HepG2 (cell line): ENCODE measurements around the gene IGHMBP2. TPM values are rescaled to one million over a fixed set of nuclear protein-coding genes. Genes with fewer than 3 reads are reported as not detected.

Experiments used
- ATAC-seq: fragments of 200-7000 bp; cut with Tn5 transposase; 3 replicates; pipeline ENCODE4 v1.9.1; 2020; ENCODE audit warnings: mild to moderate bottlenecking, moderate library complexity
- BruUV-seq: library from RNA; stranded (reverse); fragments of 400-500 nt; replicated peaks from 2 replicates; lab custom pipeline; 2021; lab: Mats Ljungman, UMichigan
- CTCF ChIA-PET: fragments of 300-600 bp; formaldehyde crosslinking; extraction: SDS; loops from one replicate; lab custom pipeline; 2021; ENCODE audit warnings: low total read pairs, inconsistent platforms, low intra/inter-chr PET ratio; lab: Yijun Ruan, JAX
- POLR2A ChIA-PET: fragments of 350-600 bp; sonication (Branson Sonifier 250); formaldehyde crosslinking; loops from one replicate; lab custom pipeline; 2020; ENCODE audit warnings: antibody characterized with exemption, inconsistent platforms; lab: Yijun Ruan, JAX
- DNase-seq: peaks from one replicate; pipeline ENCODE4 v3.0.0-alpha.2; 2015; ENCODE audit warnings: low spot score
- FAIRE-seq: peaks from 3 replicates; lab custom pipeline; 2011; peaks lifted over from hg19 to GRCh38; lab: Jason Lieb, UNC
- H2AFZ ChIP-seq: one replicate; pipeline ENCODE4 v1.6.1; 2011; ENCODE audit warnings: low read length, inconsistent platforms
- H3K27ac ChIP-seq: fragments of 300-600 bp; 3 replicates; pipeline ENCODE4 v1.8.0; 2011; ENCODE audit warnings: mixed run types, mild to moderate bottlenecking, mixed read lengths, low read length, inconsistent platforms; ENCODE audit not compliant: insufficient read depth; ENCODE audit errors: extremely low read length
- H3K27me3 ChIP-seq, 2 experiments: fragments of 200-600 bp in 1 of 2; 2 replicates in 1 of 2; 3 replicates in 1 of 2; pipeline versions ENCODE4 v1.6.0 to v1.8.0; 2011; ENCODE audit warnings: low read length in 2 of 2, mild to moderate bottlenecking in 2 of 2, moderate library complexity in 2 of 2, inconsistent platforms in 1 of 2; ENCODE audit not compliant: insufficient read depth in 2 of 2, control insufficient read depth in 1 of 2
- H3K36me3 ChIP-seq, 2 experiments: fragments of 200-600 bp in 1 of 2; replicated peaks in 1 of 2; 2 replicates in 1 of 2; 3 replicates in 1 of 2; pipeline versions ENCODE4 v1.5.1 to v1.8.0; 2011; ENCODE audit warnings: low read length in 2 of 2, inconsistent platforms in 1 of 2; ENCODE audit not compliant: insufficient read depth in 2 of 2, control insufficient read depth in 1 of 2
- H3K4me1 ChIP-seq: 2 replicates; pipeline ENCODE4 v1.5.1; 2012; ENCODE audit warnings: low read length, inconsistent platforms; ENCODE audit not compliant: insufficient read depth
- H3K4me2 ChIP-seq: 2 replicates; pipeline ENCODE4 v1.6.0; 2011; ENCODE audit warnings: low read depth, low read length, inconsistent platforms
- H3K4me3 ChIP-seq, 3 experiments: fragments of 200-600 bp in 1 of 3; sonication (generic), shearing (Covaris generic) in 1 of 3; replicated peaks in 1 of 3; 2 replicates each; pipeline ENCODE4 v1.5.1; 2011 to 2016; ENCODE audit warnings: low read length in 3 of 3, inconsistent platforms in 2 of 3, low read depth in 2 of 3, mild to moderate bottlenecking in 2 of 3, control low read depth in 1 of 3, mixed read lengths in 1 of 3; ENCODE audit not compliant: insufficient read depth in 1 of 3
- H3K79me2 ChIP-seq: one replicate; pipeline ENCODE4 v1.6.1; 2011; ENCODE audit warnings: low read length, inconsistent platforms; ENCODE audit not compliant: insufficient read depth
- H3K9ac ChIP-seq: 2 replicates; pipeline ENCODE4 v1.6.0; 2011; ENCODE audit warnings: mild to moderate bottlenecking, low read depth, low read length, inconsistent platforms; ENCODE audit not compliant: insufficient read depth
- H3K9me3 ChIP-seq: 2 replicates; pipeline ENCODE4 v1.5.1; 2012; ENCODE audit warnings: mild to moderate bottlenecking, low read length
- H4K20me1 ChIP-seq: 2 replicates; pipeline ENCODE4 v1.6.0; 2011; ENCODE audit warnings: inconsistent platforms, mild to moderate bottlenecking, low read length, moderate library complexity; ENCODE audit not compliant: insufficient read depth
- AGO1 ChIP-seq: fragments of 200-400 bp; formaldehyde crosslinking; IDR thresholded peaks from 2 replicates; pipeline ENCODE4 v1.6.1; 2017; ENCODE audit warnings: mild to moderate bottlenecking, low read depth, low read length, moderate library complexity; ENCODE audit not compliant: poor library complexity, severe bottlenecking
- CBFB ChIP-seq: sonication (generic); formaldehyde crosslinking; IDR thresholded peaks from 2 replicates; pipeline ENCODE4 v1.4.0; 2020; ENCODE audit warnings: missing genetic modification reagents
- CREM ChIP-seq, 2 experiments: sonication (generic) in 1 of 2; formaldehyde crosslinking in 1 of 2; IDR thresholded peaks; 2 replicates each; pipeline versions ENCODE4 v1.4.0 to v1.6.1; 2016 to 2020; ENCODE audit warnings: antibody characterized with exemption in 1 of 2, mild to moderate bottlenecking in 1 of 2, missing genetic modification reagents in 1 of 2
- EP300 ChIP-seq, 3 experiments: sonication (generic) in 1 of 3; formaldehyde crosslinking in 1 of 3; IDR thresholded peaks; 2 replicates each; pipeline versions ENCODE4 v1.5.1 to v1.6.1; 2011 to 2020; ENCODE audit warnings: low read depth in 2 of 3, low read length in 2 of 3, borderline replicate concordance in 1 of 3, improper control_type of control experiment in 1 of 3, mild to moderate bottlenecking in 1 of 3, missing genetic modification reagents in 1 of 3, moderate library complexity in 1 of 3
- HMG20A ChIP-seq: IDR thresholded peaks from 2 replicates; pipeline ENCODE4 v1.6.1; 2016; ENCODE audit warnings: borderline replicate concordance
- HNF4A ChIP-seq: sonication (generic); formaldehyde crosslinking; IDR thresholded peaks from 2 replicates; pipeline ENCODE4 v1.4.0; 2020; ENCODE audit warnings: missing genetic modification reagents
- KAT7 ChIP-seq: IDR thresholded peaks from 2 replicates; pipeline ENCODE4 v1.6.1; 2018; ENCODE audit warnings: borderline replicate concordance, missing compliant biosample characterization
- MTA1 ChIP-seq: sonication (generic); formaldehyde crosslinking; IDR thresholded peaks from 2 replicates; pipeline ENCODE4 v1.4.0; 2020; ENCODE audit warnings: missing genetic modification reagents, mild to moderate bottlenecking, borderline replicate concordance
- RCOR2 ChIP-seq: IDR thresholded peaks from 2 replicates; pipeline ENCODE4 v1.6.1; 2016; ENCODE audit warnings: missing biosample characterization, missing genetic modification reagents
- SIX4 ChIP-seq: sonication (generic); formaldehyde crosslinking; IDR thresholded peaks from 2 replicates; pipeline ENCODE4 v1.4.0; 2020; ENCODE audit warnings: missing genetic modification reagents
- TIGD3 ChIP-seq: sonication (generic); formaldehyde crosslinking; IDR thresholded peaks from 2 replicates; pipeline ENCODE4 v1.5.1; 2020; ENCODE audit warnings: mild to moderate bottlenecking, missing genetic modification reagents, borderline replicate concordance
- ZBTB8A ChIP-seq: sonication (generic); formaldehyde crosslinking; IDR thresholded peaks from 2 replicates; pipeline ENCODE4 v1.4.0; 2020; ENCODE audit warnings: mild to moderate bottlenecking, low read depth, missing genetic modification reagents, borderline replicate concordance
- ZNF552 ChIP-seq: sonication (generic); formaldehyde crosslinking; IDR thresholded peaks from 2 replicates; pipeline ENCODE4 v1.9.0; 2022; ENCODE audit warnings: missing genetic modification reagents, mild to moderate bottlenecking, borderline replicate concordance
- ZNF747 ChIP-seq: sonication (generic); formaldehyde crosslinking; IDR thresholded peaks from 2 replicates; pipeline ENCODE4 v1.8.1; 2023; ENCODE audit warnings: missing genetic modification reagents, mild to moderate bottlenecking, borderline replicate concordance
- ZNF839 ChIP-seq: sonication (generic); formaldehyde crosslinking; IDR thresholded peaks from 2 replicates; pipeline ENCODE4 v1.4.0; 2020; ENCODE audit warnings: missing genetic modification reagents, mild to moderate bottlenecking, borderline replicate concordance
- ZNF883 ChIP-seq: sonication (generic); formaldehyde crosslinking; IDR thresholded peaks from 2 replicates; pipeline ENCODE4 v1.5.1; 2020; ENCODE audit warnings: mild to moderate bottlenecking, missing genetic modification reagents; ENCODE audit errors: not compliant biosample characterization
- WGBS: methylation state at CpG from one replicate; pipeline ENCODE4 v1.1.6; 2017; ENCODE audit warnings: low lambda C conversion rate; 5-methylcytosine and 5-hydroxymethylcytosine counted together
- in situ Hi-C: cut with HindIII; loops from 2 replicates; pipeline ENCODE4 v1.10.0; 2017; ENCODE audit warnings: low pct_unique_long_range_greater_than_20kb; ENCODE audit not compliant: extremely low pct_ligation_motif_present
- intact Hi-C: fragments of 100-400 bp; cut with micrococcal nuclease; formaldehyde crosslinking; loops from one replicate; pipeline ENCODE4 v1.10.0; 2022; ENCODE audit not compliant: unreplicated experiment
- polyA plus RNA-seq, 8 experiments: library from polyadenylated mRNA; depleted of rRNA in 3 of 8; stranded (reverse) in 7 of 8; unstranded in 1 of 8; fragments of >200 nt; fragmentation: Illumina TruSeq in 4 of 8; extraction: Trizol in 4 of 8; gene quantifications; 2 replicates each; pipeline versions ENCODE4 v1.2.1 to v1.2.3, GENCODE V29; 2011 to 2016; ENCODE audit warnings: low read depth in 4 of 8, missing spikeins in 1 of 8, mixed read lengths in 1 of 8; ENCODE audit not compliant: insufficient read depth in 1 of 8
- total RNA-seq, 5 experiments: library from RNA; depleted of rRNA; stranded (reverse); fragments of >200 nt; fragmentation: Illumina TruSeq; extraction: Trizol; gene quantifications; 2 replicates each; pipeline ENCODE4 v1.2.3, GENCODE V29; 2016; ENCODE audit warnings: low read depth in 1 of 5
- TF ChIP-seq, protein P1 (sequence below): sonication (generic); formaldehyde crosslinking; IDR thresholded peaks from 2 replicates; pipeline ENCODE4 v1.4.0; 2020; ENCODE audit warnings: missing genetic modification reagents, mild to moderate bottlenecking, borderline replicate concordance

Gene IGHMBP2
- total and polyA plus RNA-seq, 2 of the 13 experiments (the other 11 are each of a cell fraction or from before 2014, with no cell fraction given), result 8.9 to 9.9 TPM

DNA sequence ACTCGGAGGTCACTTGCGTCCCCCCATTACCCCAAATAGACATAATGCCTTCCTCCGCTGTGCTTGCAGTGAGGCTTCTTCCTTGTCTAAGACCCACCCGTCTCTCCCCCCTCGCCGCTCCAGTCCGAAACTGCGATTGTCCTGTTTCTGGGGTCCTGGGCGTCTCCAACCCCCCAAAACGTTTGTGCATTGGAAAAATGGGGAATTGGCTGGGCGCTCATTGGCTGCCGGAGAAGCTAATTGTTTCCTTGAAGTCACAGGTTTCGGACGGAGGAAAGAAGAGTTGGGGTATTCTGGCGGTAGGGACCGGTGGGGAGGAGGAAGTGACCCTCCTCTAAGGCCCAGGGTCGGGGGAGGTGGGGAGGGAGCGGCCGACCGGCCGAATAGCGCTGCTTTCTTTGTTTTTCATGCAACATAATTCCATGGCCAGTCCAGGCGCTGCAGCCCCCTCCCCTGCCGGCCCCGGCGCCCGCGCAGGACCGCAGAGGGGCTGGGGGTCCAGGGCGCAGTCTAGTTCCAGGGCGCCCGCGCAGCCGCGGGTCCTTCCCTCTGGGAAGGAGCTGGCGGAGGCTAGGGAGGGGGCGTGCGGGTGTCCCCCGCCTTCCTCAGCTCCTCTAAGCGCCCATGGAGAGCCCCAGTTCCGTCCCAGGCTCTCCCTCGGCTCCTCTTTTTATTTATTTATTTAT, 49.3 kb upstream of the IGHMBP2 start:
- POLR2A ChIA-PET, result interaction anchor here (1.2 kb wide), 1 partner anchor 10 kb away, joined by 3 read pairs; no protein-coding TSS in a partner anchor
- peaks cover 61% of the 10 kb centered on the region for H3K4me1 ChIP-seq
- FAIRE-seq (no peak), DNase-seq (no peak), ATAC-seq (no peak)
- TF ChIP-seq, protein P1, sequence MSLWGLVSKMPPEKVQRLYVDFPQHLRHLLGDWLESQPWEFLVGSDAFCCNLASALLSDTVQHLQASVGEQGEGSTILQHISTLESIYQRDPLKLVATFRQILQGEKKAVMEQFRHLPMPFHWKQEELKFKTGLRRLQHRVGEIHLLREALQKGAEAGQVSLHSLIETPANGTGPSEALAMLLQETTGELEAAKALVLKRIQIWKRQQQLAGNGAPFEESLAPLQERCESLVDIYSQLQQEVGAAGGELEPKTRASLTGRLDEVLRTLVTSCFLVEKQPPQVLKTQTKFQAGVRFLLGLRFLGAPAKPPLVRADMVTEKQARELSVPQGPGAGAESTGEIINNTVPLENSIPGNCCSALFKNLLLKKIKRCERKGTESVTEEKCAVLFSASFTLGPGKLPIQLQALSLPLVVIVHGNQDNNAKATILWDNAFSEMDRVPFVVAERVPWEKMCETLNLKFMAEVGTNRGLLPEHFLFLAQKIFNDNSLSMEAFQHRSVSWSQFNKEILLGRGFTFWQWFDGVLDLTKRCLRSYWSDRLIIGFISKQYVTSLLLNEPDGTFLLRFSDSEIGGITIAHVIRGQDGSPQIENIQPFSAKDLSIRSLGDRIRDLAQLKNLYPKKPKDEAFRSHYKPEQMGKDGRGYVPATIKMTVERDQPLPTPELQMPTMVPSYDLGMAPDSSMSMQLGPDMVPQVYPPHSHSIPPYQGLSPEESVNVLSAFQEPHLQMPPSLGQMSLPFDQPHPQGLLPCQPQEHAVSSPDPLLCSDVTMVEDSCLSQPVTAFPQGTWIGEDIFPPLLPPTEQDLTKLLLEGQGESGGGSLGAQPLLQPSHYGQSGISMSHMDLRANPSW (CRISPR knock-in tag), result no peak
- TF ChIP-seq KAT7 (CRISPR knock-in tag) (no peak), HMG20A (CRISPR knock-in tag) (no peak), ZNF552 (no peak), ZNF747 (CRISPR knock-in tag) (no peak), HNF4A (CRISPR knock-in tag) (no peak), ZNF839 (CRISPR knock-in tag) (no peak), SIX4 (CRISPR knock-in tag) (no peak), RCOR2 (CRISPR knock-in tag) (no peak), EP300 (IDR thresholded peaks at IDR 0.05; ENCODE audit: low read depth in 2 of 2, low read length in 2 of 2) (no peak), EP300 (CRISPR knock-in tag; IDR thresholded peaks at IDR 0.05; ENCODE audit: borderline replicate concordance) (no peak), CREM (IDR thresholded peaks at IDR 0.05) (no peak), CREM (CRISPR knock-in tag; IDR thresholded peaks at IDR 0.05) (no peak), MTA1 (CRISPR knock-in tag) (no peak), AGO1 (no peak), ZNF883 (CRISPR knock-in tag) (no peak), ZBTB8A (CRISPR knock-in tag) (no peak), CBFB (CRISPR knock-in tag) (no peak), TIGD3 (no peak)
- H3K4me3 ChIP-seq, result no peak overlapping the region
- CTCF ChIA-PET, result no interaction called here
- no peaks in the 10 kb centered on the region for H4K20me1 ChIP-seq
- H3K9ac ChIP-seq, result no peak overlapping the region
- no TSS peak for BruUV-seq
- H3K36me3 ChIP-seq, result no peaks in the 10 kb centered on the region
- intact Hi-C loops, result no loop called here
- no peak overlapping the region for H2AFZ ChIP-seq
- H3K27me3 ChIP-seq, result no peaks in the 10 kb centered on the region
- WGBS, result 93% methylated on average over 35 of the region's 42 CpGs
- in situ Hi-C loops, result no loop called here
- no peaks in the 10 kb centered on the region for H3K9me3 ChIP-seq
- H3K27ac ChIP-seq, result no peak overlapping the region
- H3K4me2 ChIP-seq, result no peak overlapping the region
- no peaks in the 10 kb centered on the region for H3K79me2 ChIP-seq
